DND-41 (cell line): ENCODE measurements around the gene TMEM208.

Experiments
- ATAC-seq: fragments of 200-7000 bp; cut with Tn5 transposase; 3 replicates; pipeline ENCODE4 v1.9.1; 2021; ENCODE audit warnings: low read depth; ENCODE audit not compliant: insufficient read depth
- DNase-seq: peaks from one replicate; pipeline ENCODE4 v3.0.0-alpha.2; 2020
- H2AFZ ChIP-seq: 2 replicates; pipeline ENCODE4 v1.6.0; 2012; ENCODE audit warnings: low read depth, low read length
- H3K27ac ChIP-seq: 2 replicates; pipeline ENCODE4 v1.5.1; 2012; ENCODE audit warnings: low read length, inconsistent platforms
- H3K27me3 ChIP-seq: fragments of 200-600 bp; sonication (generic); 2 replicates; pipeline ENCODE4 v1.6.0; 2012; ENCODE audit warnings: low read length, mild to moderate bottlenecking, inconsistent platforms; ENCODE audit not compliant: insufficient read depth, poor library complexity
- H3K36me3 ChIP-seq: 2 replicates; pipeline ENCODE4 v1.5.1; 2012; ENCODE audit warnings: low read length, inconsistent platforms; ENCODE audit not compliant: insufficient read depth
- H3K4me1 ChIP-seq: 2 replicates; pipeline ENCODE4 v1.5.1; 2012; ENCODE audit warnings: mild to moderate bottlenecking, low read length; ENCODE audit not compliant: insufficient read depth
- H3K4me2 ChIP-seq: 2 replicates; pipeline ENCODE4 v1.6.0; 2012; ENCODE audit warnings: mild to moderate bottlenecking, moderate library complexity, low read length, inconsistent platforms; ENCODE audit not compliant: insufficient read depth
- H3K4me3 ChIP-seq, 2 experiments: fragments of 200-600 bp in 1 of 2; shearing (Covaris generic) in 1 of 2; 2 replicates each; pipeline ENCODE4 v1.5.1; 2012 to 2016; ENCODE audit warnings: inconsistent platforms in 2 of 2, low read length in 2 of 2, mild to moderate bottlenecking in 2 of 2, low read depth in 1 of 2, moderate library complexity in 1 of 2
- H3K79me2 ChIP-seq: 2 replicates; pipeline ENCODE4 v1.6.0; 2012; ENCODE audit warnings: low read length, inconsistent platforms; ENCODE audit not compliant: insufficient read depth
- H3K9ac ChIP-seq: 2 replicates; pipeline ENCODE4 v1.6.0; 2012; ENCODE audit warnings: low read depth, mild to moderate bottlenecking, inconsistent platforms, low read length, moderate library complexity
- H3K9me3 ChIP-seq: 2 replicates; pipeline ENCODE4 v1.5.1; 2012; ENCODE audit warnings: low read length, moderate library complexity, mild to moderate bottlenecking, inconsistent platforms; ENCODE audit not compliant: insufficient read depth, severe bottlenecking
- H4K20me1 ChIP-seq: 2 replicates; pipeline ENCODE4 v1.6.0; 2012; ENCODE audit warnings: low read length; ENCODE audit not compliant: insufficient read depth
- EZH2 ChIP-seq: IDR thresholded peaks from 3 replicates; pipeline ENCODE4 v1.6.1; 2012; ENCODE audit warnings: borderline replicate concordance, low read depth, mild to moderate bottlenecking, moderate library complexity, low read length, inconsistent platforms; ENCODE audit not compliant: severe bottlenecking
- TF ChIP-seq, protein P1 (sequence below): IDR thresholded peaks from 2 replicates; pipeline ENCODE4 v1.5.1; 2012; ENCODE audit warnings: borderline replicate concordance, low read length, moderate library complexity, mild to moderate bottlenecking; ENCODE audit not compliant: poor library complexity, severe bottlenecking; ENCODE audit errors: extremely low read depth

Gene TMEM208

DNA sequence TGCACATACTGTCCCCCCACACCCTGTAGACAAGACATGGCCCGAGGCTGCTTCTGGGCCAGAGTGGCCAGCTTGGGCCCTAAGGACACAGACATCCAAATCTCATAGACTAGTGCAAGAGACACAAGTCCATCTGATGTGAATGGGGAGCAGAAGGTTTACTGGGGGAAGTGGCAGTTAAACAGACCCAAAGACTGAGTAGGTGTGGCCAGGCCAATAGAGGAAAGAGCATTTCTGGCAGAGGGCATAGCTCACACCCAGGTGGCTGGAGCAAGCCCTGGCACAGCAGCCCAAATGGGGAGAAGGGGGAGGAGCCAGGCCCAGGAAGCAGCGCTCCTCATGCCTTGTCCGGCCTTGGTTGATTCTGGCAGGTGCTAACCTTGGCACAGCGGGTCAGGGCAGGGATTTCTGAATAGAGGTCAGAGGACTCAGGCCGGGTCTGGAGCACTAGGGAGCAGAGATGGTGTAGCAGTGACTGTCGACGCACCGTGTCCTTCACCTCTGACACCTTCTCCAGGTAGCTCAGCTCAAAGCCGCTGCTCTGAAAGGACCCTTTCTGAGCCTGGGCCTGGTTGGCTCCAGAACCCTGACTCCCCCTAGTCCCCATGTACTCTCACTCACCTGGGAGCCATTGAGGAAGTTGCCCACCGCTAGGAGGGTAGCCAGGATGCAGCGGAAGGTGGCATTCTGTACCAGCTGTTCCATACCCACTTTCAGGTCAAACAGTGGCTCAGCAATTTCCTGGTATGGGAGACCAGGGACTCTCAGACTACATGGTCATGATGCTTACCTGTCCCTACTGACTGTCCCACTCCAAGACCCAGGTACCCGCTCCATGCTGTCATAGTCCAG, 4.1 kb downstream of the TMEM208 start:
- Histone ChIP-seq H2AFZ (no peak overlapping the region), H3K4me1 (peaks cover 35% of the 10 kb centered on the region), H3K36me3 (peaks cover 65% of the 10 kb centered on the region), H3K79me2 (peaks cover 40% of the 10 kb centered on the region), H3K4me2 (no peak overlapping the region), H3K4me3 (no peak overlapping the region), H3K27ac (no peak overlapping the region), H3K9me3 (no peaks in the 10 kb centered on the region), H3K27me3 (no peaks in the 10 kb centered on the region), H3K9ac (no peak overlapping the region), H4K20me1 (peaks cover 22% of the 10 kb centered on the region; the same call in 1 of the 2 replicates)
- DNase-seq, result no peak
- TF ChIP-seq EZH2, result no peak
- TF ChIP-seq, protein P1, sequence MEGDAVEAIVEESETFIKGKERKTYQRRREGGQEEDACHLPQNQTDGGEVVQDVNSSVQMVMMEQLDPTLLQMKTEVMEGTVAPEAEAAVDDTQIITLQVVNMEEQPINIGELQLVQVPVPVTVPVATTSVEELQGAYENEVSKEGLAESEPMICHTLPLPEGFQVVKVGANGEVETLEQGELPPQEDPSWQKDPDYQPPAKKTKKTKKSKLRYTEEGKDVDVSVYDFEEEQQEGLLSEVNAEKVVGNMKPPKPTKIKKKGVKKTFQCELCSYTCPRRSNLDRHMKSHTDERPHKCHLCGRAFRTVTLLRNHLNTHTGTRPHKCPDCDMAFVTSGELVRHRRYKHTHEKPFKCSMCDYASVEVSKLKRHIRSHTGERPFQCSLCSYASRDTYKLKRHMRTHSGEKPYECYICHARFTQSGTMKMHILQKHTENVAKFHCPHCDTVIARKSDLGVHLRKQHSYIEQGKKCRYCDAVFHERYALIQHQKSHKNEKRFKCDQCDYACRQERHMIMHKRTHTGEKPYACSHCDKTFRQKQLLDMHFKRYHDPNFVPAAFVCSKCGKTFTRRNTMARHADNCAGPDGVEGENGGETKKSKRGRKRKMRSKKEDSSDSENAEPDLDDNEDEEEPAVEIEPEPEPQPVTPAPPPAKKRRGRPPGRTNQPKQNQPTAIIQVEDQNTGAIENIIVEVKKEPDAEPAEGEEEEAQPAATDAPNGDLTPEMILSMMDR, result no peak
- ATAC-seq, result no peak

DNA sequence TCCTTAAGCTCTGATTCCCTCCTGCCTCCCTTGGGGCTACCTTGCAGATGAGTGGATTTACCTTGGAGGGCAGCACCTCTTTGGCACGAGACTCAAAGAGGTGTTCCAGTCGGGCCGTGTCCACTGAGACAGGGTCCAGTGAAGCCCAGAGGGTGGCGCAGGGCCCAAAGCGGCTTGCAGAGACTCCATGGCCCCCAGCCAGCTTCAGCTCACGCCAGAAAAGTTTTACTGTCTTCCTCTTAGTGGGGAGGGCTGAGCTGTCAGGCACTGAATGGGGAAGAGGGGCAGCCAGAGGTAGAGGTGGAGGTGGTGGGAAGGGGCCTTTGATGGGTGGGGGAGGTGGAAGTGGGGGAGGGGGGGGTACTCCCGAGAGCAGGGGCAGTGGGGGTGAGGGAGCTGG, 6.7 kb downstream of the TMEM208 start:
- Histone ChIP-seq H3K79me2 (peaks cover 16% of the 10 kb centered on the region), H3K4me3 (no peak overlapping the region), H2AFZ (no peak overlapping the region), H4K20me1 (peaks cover 13% of the 10 kb centered on the region; the same call in 1 of the 2 replicates), H3K27me3 (no peaks in the 10 kb centered on the region), H3K4me2 (no peak overlapping the region), H3K9me3 (no peaks in the 10 kb centered on the region), H3K36me3 (peaks cover 64% of the 10 kb centered on the region), H3K9ac (no peak overlapping the region), H3K4me1 (peaks cover 28% of the 10 kb centered on the region), H3K27ac (no peak overlapping the region)
- TF ChIP-seq EZH2, result no peak
- TF ChIP-seq, protein P1, result no peak
- ATAC-seq, result no peak
- no peak for DNase-seq

DNA sequence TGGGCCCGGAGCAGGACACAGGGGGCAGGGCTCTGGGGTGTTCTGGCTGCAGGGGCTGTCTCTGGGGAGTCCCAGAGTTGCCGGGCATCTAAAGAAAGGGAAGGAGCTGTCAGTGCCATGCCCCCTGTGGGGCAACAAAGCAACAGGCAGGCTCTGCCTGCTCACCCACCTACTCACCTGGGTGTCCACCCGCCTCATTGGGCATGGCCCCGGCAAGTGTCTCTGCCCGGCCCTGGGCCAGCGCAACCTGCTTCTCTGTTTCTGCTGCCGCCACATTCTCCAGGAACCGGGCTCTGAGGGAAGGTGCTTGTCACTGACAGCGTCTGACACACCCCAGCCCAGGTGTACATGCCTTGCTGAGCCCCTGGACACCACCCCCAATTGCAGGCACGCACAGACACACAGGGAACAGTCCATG, 7.3 kb downstream of the TMEM208 start:
- Histone ChIP-seq H2AFZ (no peak overlapping the region), H4K20me1 (peaks cover 15% of the 10 kb centered on the region; the same call in 1 of the 2 replicates), H3K9ac (no peak overlapping the region), H3K4me1 (peaks cover 25% of the 10 kb centered on the region), H3K4me2 (no peak overlapping the region), H3K27me3 (no peaks in the 10 kb centered on the region), H3K79me2 (peaks cover 14% of the 10 kb centered on the region; the same call in 1 of the 2 replicates), H3K27ac (no peak overlapping the region), H3K4me3 (no peak overlapping the region), H3K36me3 (peaks cover 60% of the 10 kb centered on the region), H3K9me3 (no peaks in the 10 kb centered on the region)
- ATAC-seq (no peak), DNase-seq (no peak)
- TF ChIP-seq, protein P1, result no peak
- TF ChIP-seq EZH2, result no peak
